ENCODE data around the gene PSMF1. TPM values are rescaled to one million over a fixed set of nuclear protein-coding genes. Genes with fewer than 3 reads are reported as not detected.

PSMF1 gene
- total and polyA plus RNA-seq, 2 of the 13 experiments (the other 11 are each of a cell fraction or from before 2014, with no cell fraction given): 82.5 to 86.0 TPM

- TF ChIP-seq SIN3A (IDR thresholded peaks at IDR 0.05; ENCODE audit: borderline replicate concordance, low read depth, low read length) (no peak), NR0B2 (CRISPR knock-in tag; IDR thresholded peaks at IDR 0.05) (no peak), ZNF207 (IDR thresholded peaks at IDR 0.05; ENCODE audit: borderline replicate concordance) (no peak), MATR3 (CRISPR knock-in tag; IDR thresholded peaks at IDR 0.05) (no peak), SAFB2 (CRISPR knock-in tag; IDR thresholded peaks at IDR 0.05; ENCODE audit: borderline replicate concordance, low read depth) (no peak), POLR2AphosphoS5 (IDR thresholded peaks at IDR 0.05; ENCODE audit: low read depth, low read length) (no peak), ZNF263 (CRISPR knock-in tag; IDR thresholded peaks at IDR 0.05) (no peak), BORCS8-MEF2B (CRISPR knock-in tag; IDR thresholded peaks at IDR 0.05) (peak; percentile 87), POLR2G (IDR thresholded peaks at IDR 0.05; ENCODE audit: low read depth, low read length) (no peak), ZNF446 (CRISPR knock-in tag; IDR thresholded peaks at IDR 0.05) (no peak; the same call in 1 of the 2 replicates), ZHX1 (CRISPR knock-in tag; IDR thresholded peaks at IDR 0.05; ENCODE audit: low read depth) (0 out of 2 replicates have a peak, but pooled peaks have one; percentile 30), FOXP4 (CRISPR knock-in tag; IDR thresholded peaks at IDR 0.05) (peak; percentile 57), ZNF501 (CRISPR knock-in tag; IDR thresholded peaks at IDR 0.05) (peak; percentile 75), RXRB (CRISPR knock-in tag; IDR thresholded peaks at IDR 0.05; ENCODE audit: borderline replicate concordance) (peak; percentile 66), ZFYVE20 (CRISPR knock-in tag; IDR thresholded peaks at IDR 0.05; ENCODE audit: borderline replicate concordance, low read depth) (no peak), REL (CRISPR knock-in tag; conservative IDR thresholded peaks at IDR 0.05) (no peak), HDAC6 (IDR thresholded peaks at IDR 0.05; ENCODE audit: low read depth, low read length) (no peak)
These were observed 94.4 kb downstream of the PSMF1 start (continued) for GRCh38 chr20:1212607-1213396.
